ENCODE results near the gene LRRK1. TPM values are rescaled to one million over a fixed set of nuclear protein-coding genes. Genes with fewer than 3 reads are reported as not detected.

Gene LRRK1
- total and polyA plus RNA-seq, 2 experiments from 2014 or later: 2.6 to 4.5 TPM

DNA sequence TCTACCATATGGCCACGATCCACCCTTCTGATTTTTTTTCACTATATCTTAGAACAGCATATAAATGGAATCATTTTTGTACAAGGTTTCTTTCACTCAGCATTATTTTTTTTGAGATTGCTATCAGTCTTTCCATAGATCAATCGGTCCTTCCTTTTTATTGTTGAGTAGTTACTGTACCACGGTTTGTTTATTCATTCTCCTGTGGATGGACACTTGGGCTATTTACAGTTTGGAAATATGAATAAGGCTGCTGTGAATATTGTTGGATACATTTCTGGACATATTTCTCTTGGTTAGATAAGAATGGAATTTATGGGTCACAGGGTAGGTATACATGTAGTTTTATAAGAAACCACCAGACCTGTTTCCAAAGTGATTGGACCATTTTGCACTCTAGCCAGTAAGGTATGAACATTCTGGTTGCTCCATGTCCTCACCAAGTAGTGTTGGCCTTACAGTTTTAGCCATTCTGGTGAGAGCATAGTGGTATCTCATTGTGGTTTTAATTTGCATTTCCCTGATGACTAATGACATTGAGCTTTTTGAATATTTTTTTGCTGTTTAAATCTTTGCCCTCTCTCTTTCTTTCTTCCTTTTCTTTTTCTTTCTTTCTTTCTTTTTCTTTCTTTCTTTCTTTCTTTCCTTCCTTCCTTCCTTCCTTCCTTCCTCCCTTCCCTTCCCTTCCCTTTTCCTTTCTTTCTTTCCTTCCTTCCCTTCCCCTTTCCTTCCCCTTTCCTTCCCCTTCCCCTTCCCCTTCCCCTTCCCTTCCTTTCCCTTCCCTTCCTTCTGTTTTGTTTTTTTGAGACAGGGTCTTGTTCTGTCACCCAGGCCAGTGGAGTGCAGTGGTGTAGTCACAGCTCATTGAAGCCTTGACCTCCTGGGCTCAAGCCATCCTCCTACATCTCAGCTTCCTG, 49.2 kb downstream of the LRRK1 start (continued):
- TF ChIP-seq, protein P1, sequence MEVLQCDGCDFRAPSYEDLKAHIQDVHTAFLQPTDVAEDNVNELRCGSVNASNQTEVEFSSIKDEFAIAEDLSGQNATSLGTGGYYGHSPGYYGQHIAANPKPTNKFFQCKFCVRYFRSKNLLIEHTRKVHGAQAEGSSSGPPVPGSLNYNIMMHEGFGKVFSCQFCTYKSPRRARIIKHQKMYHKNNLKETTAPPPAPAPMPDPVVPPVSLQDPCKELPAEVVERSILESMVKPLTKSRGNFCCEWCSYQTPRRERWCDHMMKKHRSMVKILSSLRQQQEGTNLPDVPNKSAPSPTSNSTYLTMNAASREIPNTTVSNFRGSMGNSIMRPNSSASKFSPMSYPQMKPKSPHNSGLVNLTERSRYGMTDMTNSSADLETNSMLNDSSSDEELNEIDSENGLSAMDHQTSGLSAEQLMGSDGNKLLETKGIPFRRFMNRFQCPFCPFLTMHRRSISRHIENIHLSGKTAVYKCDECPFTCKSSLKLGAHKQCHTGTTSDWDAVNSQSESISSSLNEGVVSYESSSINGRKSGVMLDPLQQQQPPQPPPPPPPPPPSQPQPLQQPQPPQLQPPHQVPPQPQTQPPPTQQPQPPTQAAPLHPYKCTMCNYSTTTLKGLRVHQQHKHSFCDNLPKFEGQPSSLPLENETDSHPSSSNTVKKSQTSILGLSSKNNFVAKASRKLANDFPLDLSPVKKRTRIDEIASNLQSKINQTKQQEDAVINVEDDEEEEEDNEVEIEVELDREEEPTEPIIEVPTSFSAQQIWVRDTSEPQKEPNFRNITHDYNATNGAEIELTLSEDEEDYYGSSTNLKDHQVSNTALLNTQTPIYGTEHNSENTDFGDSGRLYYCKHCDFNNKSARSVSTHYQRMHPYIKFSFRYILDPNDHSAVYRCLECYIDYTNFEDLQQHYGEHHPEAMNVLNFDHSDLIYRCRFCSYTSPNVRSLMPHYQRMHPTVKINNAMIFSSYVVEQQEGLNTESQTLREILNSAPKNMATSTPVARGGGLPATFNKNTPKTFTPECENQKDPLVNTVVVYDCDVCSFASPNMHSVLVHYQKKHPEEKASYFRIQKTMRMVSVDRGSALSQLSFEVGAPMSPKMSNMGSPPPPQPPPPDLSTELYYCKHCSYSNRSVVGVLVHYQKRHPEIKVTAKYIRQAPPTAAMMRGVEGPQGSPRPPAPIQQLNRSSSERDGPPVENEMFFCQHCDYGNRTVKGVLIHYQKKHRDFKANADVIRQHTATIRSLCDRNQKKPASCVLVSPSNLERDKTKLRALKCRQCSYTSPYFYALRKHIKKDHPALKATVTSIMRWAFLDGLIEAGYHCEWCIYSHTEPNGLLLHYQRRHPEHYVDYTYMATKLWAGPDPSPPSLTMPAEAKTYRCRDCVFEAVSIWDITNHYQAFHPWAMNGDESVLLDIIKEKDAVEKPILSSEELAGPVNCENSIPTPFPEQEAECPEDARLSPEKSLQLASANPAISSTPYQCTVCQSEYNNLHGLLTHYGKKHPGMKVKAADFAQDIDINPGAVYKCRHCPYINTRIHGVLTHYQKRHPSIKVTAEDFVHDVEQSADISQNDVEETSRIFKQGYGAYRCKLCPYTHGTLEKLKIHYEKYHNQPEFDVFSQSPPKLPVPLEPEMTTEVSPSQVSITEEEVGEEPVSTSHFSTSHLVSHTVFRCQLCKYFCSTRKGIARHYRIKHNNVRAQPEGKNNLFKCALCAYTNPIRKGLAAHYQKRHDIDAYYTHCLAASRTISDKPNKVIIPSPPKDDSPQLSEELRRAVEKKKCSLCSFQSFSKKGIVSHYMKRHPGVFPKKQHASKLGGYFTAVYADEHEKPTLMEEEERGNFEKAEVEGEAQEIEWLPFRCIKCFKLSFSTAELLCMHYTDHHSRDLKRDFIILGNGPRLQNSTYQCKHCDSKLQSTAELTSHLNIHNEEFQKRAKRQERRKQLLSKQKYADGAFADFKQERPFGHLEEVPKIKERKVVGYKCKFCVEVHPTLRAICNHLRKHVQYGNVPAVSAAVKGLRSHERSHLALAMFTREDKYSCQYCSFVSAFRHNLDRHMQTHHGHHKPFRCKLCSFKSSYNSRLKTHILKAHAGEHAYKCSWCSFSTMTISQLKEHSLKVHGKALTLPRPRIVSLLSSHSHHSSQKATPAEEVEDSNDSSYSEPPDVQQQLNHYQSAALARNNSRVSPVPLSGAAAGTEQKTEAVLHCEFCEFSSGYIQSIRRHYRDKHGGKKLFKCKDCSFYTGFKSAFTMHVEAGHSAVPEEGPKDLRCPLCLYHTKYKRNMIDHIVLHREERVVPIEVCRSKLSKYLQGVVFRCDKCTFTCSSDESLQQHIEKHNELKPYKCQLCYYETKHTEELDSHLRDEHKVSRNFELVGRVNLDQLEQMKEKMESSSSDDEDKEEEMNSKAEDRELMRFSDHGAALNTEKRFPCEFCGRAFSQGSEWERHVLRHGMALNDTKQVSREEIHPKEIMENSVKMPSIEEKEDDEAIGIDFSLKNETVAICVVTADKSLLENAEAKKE (CRISPR knock-in tag; IDR thresholded peaks at IDR 0.05): no peak
- TF ChIP-seq POLR2AphosphoS5 (IDR thresholded peaks at IDR 0.05; ENCODE audit: low read depth): no peak
- TF ChIP-seq, protein P2, sequence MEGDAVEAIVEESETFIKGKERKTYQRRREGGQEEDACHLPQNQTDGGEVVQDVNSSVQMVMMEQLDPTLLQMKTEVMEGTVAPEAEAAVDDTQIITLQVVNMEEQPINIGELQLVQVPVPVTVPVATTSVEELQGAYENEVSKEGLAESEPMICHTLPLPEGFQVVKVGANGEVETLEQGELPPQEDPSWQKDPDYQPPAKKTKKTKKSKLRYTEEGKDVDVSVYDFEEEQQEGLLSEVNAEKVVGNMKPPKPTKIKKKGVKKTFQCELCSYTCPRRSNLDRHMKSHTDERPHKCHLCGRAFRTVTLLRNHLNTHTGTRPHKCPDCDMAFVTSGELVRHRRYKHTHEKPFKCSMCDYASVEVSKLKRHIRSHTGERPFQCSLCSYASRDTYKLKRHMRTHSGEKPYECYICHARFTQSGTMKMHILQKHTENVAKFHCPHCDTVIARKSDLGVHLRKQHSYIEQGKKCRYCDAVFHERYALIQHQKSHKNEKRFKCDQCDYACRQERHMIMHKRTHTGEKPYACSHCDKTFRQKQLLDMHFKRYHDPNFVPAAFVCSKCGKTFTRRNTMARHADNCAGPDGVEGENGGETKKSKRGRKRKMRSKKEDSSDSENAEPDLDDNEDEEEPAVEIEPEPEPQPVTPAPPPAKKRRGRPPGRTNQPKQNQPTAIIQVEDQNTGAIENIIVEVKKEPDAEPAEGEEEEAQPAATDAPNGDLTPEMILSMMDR (conservative IDR thresholded peaks at IDR 0.05; ENCODE audit: low read depth in 2 of 2): no peak

DNA sequence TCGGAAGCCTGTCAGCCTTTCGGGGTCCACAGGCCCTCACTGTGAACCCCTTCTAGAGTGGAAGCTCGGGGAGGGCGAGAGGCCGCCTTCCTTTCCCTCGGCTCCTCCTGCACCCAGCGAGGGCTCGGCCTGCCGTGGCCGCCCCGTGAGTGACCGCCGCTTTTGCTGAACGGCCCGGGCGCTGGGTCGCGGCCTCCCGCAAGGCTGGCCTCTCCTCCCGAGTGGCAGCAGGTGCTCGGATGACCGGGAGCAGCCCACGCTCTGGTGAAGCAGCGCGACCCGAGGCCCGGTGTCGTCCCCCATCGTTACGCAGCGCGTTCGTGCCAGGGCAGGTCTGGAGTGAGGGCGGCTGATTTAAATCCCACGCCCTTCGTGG, 53.8 kb downstream of the LRRK1 start:
- H3K4me2 ChIP-seq: peak overlapping the region; percentile 88
- TF ChIP-seq CREB1 (CRISPR knock-in tag; IDR thresholded peaks at IDR 0.05; ENCODE audit: low read depth): no peak
- no peak for TF ChIP-seq JUNB (IDR thresholded peaks at IDR 0.05; ENCODE audit: unreplicated experiment)
- TF ChIP-seq EZH2phosphoT487 (IDR thresholded peaks at IDR 0.05; ENCODE audit: unreplicated experiment): no peak
- no peak for TF ChIP-seq POLR2AphosphoS5 (IDR thresholded peaks at IDR 0.05; ENCODE audit: low read depth)
- TF ChIP-seq, protein P1 (CRISPR knock-in tag; IDR thresholded peaks at IDR 0.05): no peak

More for the DNA sequence above, 53.8 kb downstream of the LRRK1 start:
- ATAC-seq (peak; percentile 66), DNase-seq (ENCODE audit: low spot score) (peak; percentile 31)
- H2AFZ ChIP-seq: no peak overlapping the region
- H3K79me2 ChIP-seq (replicated peaks; ENCODE audit: insufficient read depth): no peaks in the 10 kb centered on the region
- Mint-ChIP-seq H3K4me1 (peaks cover 14% of the 10 kb centered on the region), H3K27me3 (ENCODE audit: insufficient read depth, low read depth, poor library complexity) (peaks cover 34% of the 10 kb centered on the region), H3K27ac (no peak overlapping the region), H3K4me3 (peak overlapping the region; percentile 64), H3K36me3 (ENCODE audit: low read depth) (no peaks in the 10 kb centered on the region), H3K9me3 (no peaks in the 10 kb centered on the region; the same call in 2 of the 3 replicates)
- H3K9me2 ChIP-seq (ENCODE audit: insufficient read depth): no peaks in the 10 kb centered on the region; the same call in 1 of the 2 replicates
- no peak overlapping the region for H3K27ac ChIP-seq (ENCODE audit: low read depth)
- H3K36me3 ChIP-seq (ENCODE audit: insufficient read depth): no peaks in the 10 kb centered on the region
- peaks cover 27% of the 10 kb centered on the region for H3K4me1 ChIP-seq (ENCODE audit: insufficient read depth)
- H4K20me1 ChIP-seq (replicated peaks; ENCODE audit: insufficient read depth): no peaks in the 10 kb centered on the region
- no peaks in the 10 kb centered on the region for H3F3A ChIP-seq (replicated peaks; ENCODE audit: low read depth)
- H3K4me3 ChIP-seq: peak overlapping the region; percentile 64
- peaks cover 52% of the 10 kb centered on the region for H3K27me3 ChIP-seq (ENCODE audit: insufficient read depth)

Data from GM23338 (cell line).